ELR (cell line): Measurements from ENCODE around the gene HS6ST2.
"Not testable (repeated sequence)": the region's sequence is repeated elsewhere in the genome, so short reads cannot be mapped to it uniquely, and the experiment has no call there.

ENCODE experiments used
- DNase-seq: peaks from one replicate; pipeline ENCODE4 v3.0.0-alpha.2; 2015; ENCODE audit warnings: low read depth

HS6ST2 gene

DNA sequence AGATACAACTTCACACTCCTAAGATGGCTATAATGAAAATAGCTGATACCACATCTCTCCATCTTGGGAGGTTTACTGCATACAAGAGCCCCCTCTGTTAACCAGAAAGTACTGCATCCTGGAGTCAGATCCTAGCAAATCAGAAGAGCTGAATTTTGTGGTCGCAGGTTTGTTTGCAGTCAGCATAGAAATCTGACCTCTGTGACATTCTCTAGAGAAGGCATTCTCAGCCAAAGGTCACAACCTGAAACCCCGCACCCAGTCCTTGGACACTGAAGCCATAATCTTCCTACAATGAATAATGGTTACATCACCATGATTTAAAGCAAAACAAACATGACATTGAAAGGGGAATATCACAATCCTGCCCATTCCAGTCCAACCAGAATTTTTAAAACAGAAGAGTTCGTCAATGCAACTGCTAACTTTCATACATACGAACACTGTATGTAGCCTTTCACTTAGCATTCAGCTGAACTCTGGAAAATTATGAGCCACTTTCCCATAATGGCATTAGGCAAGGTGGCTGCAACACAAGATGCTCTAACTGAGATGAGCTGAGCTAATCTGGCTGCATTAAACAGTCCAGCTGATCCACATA is 17.6 kb downstream of the HS6ST2 start:
- DNase-seq = no peak

DNA sequence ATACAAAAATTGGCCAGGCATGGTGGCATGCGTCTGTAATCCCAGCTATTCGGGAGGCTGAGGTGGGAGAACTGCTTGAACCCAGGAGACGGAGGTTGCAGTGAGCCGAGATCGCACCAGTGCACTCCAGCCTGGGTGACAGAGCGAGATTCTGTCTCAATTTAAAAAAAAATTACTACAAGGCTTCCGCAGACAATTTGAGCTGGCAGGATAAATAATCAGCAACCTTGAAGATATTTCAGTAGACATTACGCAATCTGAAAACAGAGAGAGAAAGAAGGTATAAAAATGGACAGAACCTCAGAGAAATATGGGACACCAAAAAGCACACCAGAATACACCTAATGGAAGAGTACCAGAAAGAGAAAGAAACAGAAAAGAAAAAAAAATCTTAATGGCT is 25.3 kb downstream of the HS6ST2 start:
- no peak for DNase-seq

DNA sequence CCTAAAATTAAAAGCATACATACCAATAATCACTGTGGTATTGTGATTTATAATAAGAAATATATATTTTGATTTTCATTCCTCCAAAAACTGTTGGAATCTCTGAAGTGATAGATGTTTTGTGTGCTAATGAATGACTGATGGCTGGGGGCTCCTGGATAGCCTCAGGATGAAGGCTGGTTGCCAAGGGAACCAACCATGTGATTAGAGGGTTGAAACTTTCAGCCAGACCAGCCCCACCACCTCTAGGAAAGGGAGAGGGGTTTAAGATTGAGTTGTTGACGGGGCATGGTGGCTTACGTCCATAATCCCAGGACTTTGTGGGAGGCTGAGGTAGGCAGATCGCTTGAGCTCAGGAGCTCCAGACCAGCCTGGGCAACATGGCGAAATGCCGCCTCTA is 34.0 kb downstream of the HS6ST2 start:
- DNase-seq = no peak

DNA sequence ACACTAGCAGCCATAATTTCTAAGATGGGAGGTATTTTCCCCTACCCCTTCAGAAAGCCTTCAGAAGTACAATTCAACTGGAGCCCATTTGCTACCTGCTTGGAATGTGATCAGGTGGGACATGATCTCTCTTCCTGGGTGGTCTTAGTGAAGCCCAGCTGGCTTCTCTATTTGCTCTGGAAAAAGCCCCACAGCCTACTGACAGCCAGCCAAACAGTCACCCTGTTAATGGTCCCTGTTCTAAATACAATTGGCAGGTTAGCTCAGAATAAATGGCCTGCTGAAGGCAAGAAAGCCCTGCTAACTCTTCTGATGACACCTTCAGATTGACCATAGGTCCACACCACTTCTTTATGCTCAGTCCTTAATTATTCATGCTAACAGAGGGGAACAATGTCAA is 39.9 kb downstream of the HS6ST2 start:
- no peak for DNase-seq

DNA sequence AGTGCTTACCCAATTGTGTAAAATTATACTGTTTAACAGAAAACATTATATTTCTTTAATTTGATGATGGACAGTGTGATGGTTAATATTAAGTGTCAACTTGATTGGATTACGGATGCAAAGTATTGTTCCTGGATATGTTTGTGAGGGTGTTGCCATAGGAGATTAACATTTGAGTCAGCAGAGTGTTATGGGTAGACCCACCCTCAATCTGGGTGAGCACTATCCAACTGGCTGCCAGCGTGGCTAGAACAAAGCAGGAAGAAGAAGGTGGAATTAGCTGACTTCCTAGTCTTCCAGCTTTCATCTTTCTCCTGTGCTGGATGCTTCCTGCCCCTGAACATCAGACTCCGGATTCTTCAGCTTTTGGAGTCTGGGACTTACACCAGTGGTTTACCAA is 42.1 kb downstream of the HS6ST2 start:
- DNase-seq = no peak

DNA sequence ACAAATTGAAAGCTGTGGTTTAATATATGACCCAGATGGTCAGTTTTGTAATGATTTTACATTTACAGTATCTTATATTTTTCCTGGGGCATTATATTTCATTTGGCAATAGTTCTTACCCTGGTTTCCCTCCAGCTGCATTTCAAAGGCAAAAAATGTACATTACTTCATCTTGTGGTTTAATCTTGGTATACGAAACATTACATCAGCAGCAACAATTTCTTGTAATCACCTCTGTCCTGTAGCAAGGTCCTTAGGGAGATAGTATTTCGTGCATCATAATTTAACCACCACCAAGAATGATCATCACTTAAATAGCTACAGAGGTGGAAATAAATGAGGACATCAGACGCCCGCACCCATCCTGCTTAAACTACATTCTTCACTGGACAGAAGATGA is 48.8 kb downstream of the HS6ST2 start:
- no peak for DNase-seq

DNA sequence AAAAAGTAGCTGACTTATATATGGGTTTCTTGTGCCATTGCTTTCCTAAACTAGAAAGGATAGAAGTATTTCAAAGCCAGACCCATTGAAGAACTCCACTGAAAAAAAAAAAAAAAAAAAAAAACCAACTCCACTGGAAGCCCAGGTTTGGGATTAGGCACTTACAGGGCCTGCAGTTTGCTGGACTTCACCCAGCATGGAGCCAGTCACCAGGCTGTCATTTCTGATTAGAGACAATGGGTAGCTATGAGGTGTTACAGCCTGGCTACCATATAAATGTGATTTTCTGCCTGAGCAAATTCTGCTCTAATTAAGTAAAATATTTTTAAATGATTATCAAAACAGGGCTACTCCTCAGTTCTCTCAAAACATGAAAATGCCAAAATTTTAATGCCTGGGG is 49.5 kb downstream of the HS6ST2 start:
- no peak for DNase-seq

DNA sequence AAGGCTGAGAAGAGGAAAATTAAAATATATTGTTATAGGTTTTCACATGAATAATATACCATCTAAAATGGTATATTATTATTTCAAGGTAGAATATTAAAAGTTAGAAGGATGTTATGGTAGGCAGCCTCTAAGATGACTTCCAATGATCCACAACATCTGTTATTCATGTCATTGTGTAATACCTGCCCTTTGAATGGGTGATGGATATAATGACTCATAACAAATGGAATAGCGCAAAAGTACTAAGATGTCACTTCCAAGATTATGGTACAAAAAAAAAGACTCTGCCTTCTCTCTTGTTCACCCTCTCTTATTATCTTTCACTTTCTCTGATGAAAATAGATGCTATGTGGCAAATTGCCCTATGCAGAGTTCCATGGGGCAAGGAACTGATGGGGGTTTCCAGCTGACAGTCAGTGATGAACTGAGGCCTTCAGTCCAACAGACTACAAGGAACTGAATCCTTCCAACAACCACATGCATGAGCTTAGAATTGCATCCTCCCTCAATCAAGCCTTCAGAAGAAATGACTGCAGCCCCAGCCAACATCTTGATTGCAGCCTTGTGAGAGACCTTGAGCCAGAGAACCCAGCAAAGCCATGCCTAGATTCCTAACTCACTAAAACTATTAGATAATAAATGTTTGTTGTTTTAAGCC is 57.7 kb downstream of the HS6ST2 start:
- DNase-seq = no peak

DNA sequence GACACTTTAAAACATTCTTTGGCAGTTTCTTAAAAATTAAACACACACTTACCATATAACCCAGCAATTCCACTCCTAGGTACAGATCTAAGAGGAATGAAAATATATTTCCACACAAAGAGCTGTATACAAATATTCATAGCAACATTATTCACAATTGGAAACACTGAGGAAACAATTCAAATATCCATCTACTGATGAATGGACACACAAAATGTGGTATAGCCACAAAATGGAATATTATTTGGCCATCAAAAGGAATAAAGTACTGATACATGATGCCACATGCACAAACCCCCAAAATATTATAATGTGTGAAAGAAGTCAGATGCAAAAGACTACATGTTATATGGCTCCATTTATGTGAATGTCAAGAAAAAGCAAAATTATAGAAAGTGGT is 70.9 kb downstream of the HS6ST2 start:
- no peak for DNase-seq

DNA sequence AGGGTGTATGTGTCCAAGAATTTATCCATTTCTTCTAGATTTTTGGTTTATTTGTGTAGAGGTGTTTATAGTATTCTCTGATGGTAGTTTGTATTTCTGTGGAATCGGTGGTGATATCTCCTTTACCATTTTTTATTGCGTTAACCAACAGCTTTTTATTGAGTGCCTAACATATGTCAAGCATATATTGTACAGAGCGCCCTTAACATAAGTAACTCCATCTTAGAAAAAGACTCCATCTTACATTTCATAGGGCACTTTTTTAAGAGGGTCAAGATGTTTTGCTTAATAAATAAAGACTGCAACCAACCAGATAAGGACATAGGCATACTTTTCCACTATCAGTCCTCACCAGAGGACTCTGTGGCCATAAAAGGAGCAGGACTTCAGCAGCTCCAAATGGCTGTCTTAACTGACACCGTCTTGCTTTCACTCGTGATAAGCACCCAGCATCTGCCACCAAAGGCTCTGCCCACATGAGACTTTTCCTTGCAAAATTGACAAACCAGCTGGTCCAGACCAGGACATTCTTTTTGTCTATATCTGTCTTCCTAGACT is 75.0 kb downstream of the HS6ST2 start:
- DNase-seq = no peak

DNA sequence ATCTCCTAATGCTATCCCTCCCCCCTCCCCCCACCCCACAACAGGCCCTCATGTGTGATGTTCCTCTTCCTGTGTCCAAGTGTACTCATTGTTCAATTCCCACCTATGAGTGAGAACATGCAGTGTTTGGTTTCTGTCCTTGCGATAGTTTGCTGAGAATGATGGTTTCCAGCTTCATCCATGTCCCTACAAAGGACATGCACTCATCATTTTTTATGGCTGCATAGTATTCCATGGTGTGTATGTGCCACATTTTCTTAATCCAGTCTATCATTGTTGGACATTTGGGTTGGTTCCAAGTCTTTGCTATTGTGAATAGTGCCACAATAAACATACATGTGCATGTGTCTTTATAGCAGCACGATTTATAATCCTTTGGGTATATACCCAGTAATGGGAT is 77.7 kb downstream of the HS6ST2 start:
- DNase-seq = not testable (repeated sequence)

DNA sequence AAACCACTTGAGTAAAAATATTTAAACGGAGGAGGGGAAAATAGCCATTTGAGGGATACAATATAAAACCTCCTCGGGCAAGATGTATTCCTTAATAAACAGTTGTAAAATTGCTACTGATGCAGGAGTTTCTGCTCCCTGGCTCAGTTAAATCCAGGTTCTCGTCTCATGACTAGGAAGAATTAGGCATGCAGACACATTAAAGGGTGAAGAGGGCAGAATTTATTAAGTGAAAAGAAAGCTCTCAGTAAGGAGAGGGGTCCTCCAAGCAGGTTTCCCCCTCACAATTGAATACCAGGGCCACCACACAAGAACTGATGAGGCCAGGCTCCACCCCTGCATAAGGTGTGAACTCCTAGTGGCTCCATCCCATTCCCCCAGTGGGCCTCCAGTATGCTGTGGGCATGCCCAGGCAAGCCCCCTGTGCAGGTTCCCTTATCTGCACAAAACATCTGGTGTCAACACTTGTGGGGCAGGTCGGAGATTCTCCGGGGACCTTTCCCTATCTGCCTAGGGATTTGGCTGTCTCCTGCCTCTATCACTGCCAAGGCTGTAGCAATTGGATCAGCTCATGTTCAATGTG is 80.4 kb downstream of the HS6ST2 start:
- DNase-seq = no peak

DNA sequence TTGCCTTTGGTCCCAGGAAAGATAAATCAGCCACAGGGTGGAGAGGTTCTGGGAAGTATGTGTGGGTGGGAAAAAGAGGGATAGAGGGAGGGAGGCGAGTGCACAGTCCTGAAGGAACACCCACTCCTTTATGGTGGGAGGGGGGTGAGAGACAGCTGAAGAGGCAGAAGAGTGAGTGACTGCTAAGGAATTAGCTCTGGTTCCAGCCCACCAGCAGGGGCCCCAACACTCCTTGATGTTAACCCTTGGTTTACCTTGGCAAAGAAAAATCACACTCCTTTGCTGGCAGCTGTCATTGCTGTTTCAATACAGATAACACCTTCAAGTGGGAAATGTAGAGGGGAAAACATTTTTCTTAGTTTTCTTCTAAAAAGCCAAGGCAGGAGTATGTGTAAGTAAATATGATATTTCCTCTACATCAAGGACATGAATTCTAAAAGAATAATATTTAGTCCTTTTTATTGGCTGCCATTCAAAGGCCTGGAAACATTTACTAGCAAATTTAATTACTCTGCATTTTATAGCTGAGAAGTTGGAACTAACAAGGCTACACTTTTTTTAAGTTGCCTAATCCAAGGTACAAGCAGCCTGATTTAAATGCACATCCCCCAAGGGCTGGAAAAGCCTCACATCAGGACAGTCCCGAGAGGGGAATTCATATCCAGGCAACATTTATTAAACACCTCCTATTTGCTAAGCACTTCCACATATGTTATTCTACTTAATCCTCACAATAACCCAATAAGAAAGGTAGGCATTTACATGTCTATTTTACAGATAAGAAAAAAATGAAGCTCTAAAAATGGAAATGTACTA is 81.7 kb downstream of the HS6ST2 start:
- DNase-seq = no peak

DNA sequence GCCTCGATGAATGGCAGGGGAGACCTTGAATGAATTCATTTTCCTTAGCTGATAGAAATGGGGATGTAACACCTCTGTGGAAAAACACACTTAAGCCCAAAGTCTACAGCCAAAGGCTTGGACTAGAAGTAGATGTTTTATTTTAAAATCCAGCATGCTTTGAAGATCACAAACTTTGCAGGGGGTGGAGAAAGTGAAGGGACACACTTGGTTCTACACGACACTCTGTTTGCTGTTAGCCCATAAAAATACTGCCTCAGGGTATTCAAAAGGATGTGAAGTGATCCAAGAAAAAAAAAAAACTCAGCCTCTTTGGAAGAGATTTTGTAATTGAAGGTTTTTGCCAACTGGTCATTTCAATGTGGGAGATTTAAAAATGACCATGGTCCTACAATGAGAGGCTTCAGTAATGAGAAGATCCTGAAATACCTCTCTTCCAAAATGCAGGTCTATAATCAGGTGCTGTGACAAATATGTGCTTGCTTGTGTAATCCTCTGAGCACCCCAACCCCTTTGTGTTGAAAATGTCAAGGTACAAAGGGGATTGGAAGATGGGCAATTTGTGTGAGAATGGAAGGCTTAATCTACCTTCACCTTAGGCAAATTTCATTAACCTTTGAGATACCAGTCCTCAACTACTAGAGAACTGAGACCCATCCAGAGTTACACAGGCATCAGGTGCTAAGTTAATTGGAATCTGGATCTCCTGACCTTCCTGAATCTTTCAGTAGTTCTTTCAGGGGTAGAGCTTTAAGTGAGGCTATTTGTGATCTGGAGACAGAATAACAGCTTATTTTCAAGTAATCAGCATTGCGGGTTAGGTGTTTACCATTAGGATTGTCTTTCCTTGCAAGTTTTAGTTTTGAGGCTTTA is 82.5 kb downstream of the HS6ST2 start:
- no peak for DNase-seq

DNA sequence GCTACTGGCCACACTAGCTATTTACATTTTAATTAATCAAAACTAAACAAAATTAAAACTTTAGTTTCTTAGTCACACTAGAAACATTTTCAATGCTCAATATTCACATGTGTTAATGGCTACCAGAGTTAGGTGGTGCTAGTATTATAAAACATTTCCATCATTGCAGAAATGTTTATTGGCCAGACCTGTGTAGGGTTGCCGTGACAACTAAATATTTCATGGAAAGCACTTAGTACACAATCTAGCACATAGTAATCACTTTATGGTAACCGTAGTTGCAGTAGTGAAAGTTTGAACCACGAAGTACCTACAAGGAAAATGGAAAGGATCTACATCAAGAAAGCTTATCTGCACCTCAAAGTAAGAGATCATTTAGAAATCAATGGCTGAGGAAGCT is 95.9 kb downstream of the HS6ST2 start:
- no peak for DNase-seq

DNA sequence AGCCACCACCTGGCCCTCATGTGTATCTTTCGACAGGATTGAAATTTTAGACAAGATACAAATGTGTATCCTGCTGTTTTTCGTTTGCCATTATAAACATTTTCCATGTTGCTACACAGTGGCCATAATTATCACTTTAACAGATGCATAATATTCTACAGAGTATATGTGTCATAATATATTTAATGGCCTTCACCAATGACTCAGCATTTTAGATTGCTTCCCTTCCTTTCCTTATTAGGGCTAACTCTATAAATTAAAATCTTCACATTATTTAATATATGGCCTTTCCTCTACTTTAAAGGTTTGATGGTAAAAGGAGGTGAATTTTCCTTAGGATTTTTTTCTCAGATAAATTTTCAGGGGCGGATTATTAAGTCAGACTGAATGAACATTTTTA is 97.4 kb downstream of the HS6ST2 start:
- DNase-seq = no peak

DNA sequence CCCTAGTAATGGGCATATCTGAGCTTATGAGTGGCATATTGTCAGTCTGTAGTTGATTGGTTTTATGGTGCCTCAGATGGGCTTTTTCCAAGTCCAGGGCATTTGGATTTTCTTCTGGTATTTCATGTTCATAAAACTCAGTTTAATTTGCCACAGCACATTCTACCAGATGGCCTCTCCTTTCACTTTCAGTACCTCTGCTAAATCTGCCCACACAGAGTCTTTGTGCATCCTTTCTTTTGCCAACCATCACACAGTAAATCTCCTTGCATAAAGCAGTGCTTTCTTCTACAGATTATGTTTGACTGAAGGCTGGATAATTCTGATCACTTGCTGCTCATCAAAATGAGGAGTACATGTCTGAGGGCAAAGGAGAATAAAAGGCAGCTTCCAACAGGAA is 98.2 kb downstream of the HS6ST2 start:
- no peak for DNase-seq

DNA sequence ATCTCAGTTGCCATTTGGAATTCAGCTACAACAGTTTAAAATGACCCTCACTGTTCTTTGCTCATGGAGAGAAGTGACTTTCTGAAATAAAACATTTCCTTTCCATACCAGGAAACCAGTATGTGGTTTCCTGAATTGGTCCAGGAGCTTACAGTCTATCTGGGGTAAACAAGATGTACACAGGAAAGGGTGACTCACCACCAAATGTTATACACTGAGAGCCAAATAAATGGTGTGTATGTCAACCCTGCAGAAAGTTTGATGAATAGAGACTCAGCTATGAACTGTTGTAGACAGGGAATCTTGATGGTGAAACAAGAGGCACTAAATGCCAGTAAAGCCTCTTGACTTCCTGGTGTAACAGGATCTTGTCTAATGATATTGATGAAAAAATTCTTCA is 100.4 kb downstream of the HS6ST2 start:
- no peak for DNase-seq

DNA sequence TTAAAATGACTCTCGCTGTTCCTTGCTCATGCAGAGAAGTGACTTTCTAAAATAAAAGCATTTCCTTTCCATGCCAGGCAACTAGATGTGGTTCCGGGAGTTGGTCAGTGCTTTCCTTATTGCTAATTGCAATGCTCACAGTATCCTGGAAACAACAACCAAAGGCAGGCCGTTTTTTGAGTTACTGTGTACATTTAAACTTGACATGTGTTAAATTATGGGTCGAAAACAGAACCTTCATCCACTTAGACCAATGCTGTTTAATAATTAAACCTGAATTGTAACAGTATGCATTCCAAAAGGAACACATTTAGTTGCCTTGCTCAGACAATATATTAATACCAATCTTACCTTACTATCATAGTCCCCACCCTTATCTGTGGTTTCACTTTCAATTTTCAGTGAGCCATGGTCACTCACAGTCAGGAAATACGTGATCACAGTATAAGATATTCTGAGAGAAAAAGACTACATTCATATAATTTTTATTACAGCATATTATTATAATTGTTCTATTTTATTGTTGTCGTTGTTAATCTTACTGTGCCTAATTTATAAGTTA is 102.6 kb downstream of the HS6ST2 start:
- DNase-seq = no peak

DNA sequence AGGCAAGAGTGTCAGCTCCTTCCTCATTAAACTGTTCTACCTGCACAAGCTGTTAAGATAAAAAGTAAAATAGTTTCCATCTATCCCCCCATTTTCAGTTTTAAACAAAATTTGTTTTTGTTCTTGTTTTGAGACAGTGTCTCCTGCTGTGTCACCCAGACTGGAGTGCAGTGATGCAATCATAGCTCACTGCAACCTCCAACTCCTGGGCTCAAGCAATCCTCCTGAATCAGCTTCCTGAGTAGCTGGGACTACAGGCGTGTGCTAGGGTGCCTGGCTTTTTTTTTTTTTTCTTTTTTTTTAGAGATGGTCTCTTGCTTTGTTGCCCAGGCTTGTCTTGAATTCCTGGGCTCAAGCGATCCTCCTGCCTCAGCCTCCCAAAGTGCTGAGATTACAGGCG is 105.4 kb downstream of the HS6ST2 start:
- no peak for DNase-seq

DNA sequence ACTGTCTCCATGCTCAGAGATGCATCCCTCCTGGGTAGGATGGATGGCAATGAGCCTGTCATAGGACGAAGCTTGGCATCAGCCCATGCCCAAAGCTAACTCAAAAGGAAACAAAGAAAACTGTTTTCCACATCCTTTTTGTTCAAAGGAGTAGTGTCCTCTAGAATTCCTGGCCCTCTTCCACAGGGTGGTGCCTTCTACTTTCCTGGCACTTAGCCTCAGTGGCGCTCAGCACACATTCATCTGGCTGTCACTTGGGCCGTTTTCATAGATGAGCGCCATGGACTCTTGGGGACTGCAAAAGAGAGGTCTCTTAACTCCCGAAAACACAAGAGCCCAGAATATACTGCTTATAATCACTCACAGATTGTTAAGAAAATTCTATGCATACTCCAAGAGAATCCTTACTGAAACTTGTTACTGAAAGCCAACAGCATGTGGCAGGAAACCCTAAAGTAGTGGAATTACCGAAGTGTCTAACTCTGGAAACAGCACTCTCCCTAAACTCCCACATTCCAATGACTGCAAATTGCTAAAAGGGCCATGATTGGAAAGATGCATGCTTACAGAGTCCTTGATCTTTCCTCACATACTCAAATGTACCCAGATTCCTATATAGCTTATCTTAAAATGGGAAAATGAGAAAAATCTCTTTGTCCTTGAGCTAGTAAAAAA is 110.0 kb downstream of the HS6ST2 start:
- DNase-seq = no peak
